ENCODE measurements around the gene FILIP1L. TPM values are rescaled to one million over a fixed set of nuclear protein-coding genes. Genes with fewer than 3 reads are reported as not detected.
A peak's percentile ranks its signal among the peaks of the same experiment; 100 is the strongest.

The FILIP1L gene
- total and polyA plus RNA-seq, 2 of the 4 experiments (the other 2 are of a cell fraction), result 11.5 to 19.9 TPM

- TF ChIP-seq MAZ (IDR thresholded peaks at IDR 0.05; ENCODE audit: borderline replicate concordance, low read depth, low read length) (no peak), MAFK (IDR thresholded peaks at IDR 0.05; ENCODE audit: low read depth, low read length) (no peak)
Measured at GRCh38 chr3:100072326-100073048, 41.8 kb downstream of the FILIP1L start (continued).

DNA sequence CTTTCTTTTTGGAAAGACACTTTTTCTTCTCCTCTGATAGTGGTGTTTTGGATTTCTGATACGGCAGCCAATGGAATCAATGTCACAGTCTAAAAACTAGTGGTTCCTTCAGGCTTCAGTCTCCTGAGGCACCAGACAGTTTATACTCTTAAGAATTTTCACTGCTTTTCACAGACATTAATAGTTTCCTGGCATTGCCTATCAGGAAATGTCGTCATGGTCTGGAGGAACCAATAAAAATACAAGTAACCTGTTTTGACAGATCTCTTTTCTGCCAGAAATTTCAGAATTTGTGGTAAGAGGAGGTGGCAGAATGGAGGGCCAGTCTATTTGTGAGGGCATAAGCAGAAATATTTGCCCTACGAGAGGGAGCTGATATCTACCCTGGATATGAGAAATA is 44.8 kb downstream of the FILIP1L start:
- no peak overlapping the region for H3K4me3 ChIP-seq (ENCODE audit: insufficient read depth, low read depth, low read length)
- no TSS peak for BruUV-seq (replicated peaks)
- H4K8ac ChIP-seq (ENCODE audit: low read depth in 2 of 2, low read length in 2 of 2), result no peak overlapping the region
- POLR2A ChIA-PET (ENCODE audit: unreplicated experiment), result no interaction called here
- no peak overlapping the region for H3K4me2 ChIP-seq (ENCODE audit: low read depth, low read length)
- H3K4me1 ChIP-seq (ENCODE audit: control insufficient read depth, insufficient read depth, low read length), result peaks cover 16% of the 10 kb centered on the region
- no peak overlapping the region; the same call in 1 of the 2 replicates for H4K91ac ChIP-seq (ENCODE audit: insufficient read depth, low read depth, low read length)
- CTCF ChIA-PET, result interaction anchor here (1.2 to 1.9 kb wide), 4 partner anchors 140 to 236 kb away, joined by 3 to 11 read pairs (median 4); no protein-coding TSS in a partner anchor
- H3K27me3 ChIP-seq (ENCODE audit: control insufficient read depth, insufficient read depth, low read length), result no peaks in the 10 kb centered on the region
- no peak overlapping the region for H2AFZ ChIP-seq (replicated peaks; ENCODE audit: low read length, poor library complexity)
- H4K5ac ChIP-seq (ENCODE audit: low read depth, low read length), result no peak overlapping the region
- H2AK5ac ChIP-seq (ENCODE audit: low read depth, low read length), result no peak overlapping the region
- TF ChIP-seq CTCF (conservative IDR thresholded peaks at IDR 0.05; ENCODE audit: low read depth, low read length), result no peak
- TF ChIP-seq, protein P1, sequence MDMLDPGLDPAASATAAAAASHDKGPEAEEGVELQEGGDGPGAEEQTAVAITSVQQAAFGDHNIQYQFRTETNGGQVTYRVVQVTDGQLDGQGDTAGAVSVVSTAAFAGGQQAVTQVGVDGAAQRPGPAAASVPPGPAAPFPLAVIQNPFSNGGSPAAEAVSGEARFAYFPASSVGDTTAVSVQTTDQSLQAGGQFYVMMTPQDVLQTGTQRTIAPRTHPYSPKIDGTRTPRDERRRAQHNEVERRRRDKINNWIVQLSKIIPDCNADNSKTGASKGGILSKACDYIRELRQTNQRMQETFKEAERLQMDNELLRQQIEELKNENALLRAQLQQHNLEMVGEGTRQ (IDR thresholded peaks at IDR 0.05; ENCODE audit: low read depth, low read length), result no peak
- no peak for TF ChIP-seq RAD21 (IDR thresholded peaks at IDR 0.05; ENCODE audit: low read length)
- no peak overlapping the region for H3K27ac ChIP-seq (ENCODE audit: insufficient read depth, low read length)
- peak overlapping the region; percentile 45; the same call in 1 of the 2 replicates for H2BK20ac ChIP-seq (ENCODE audit: low read depth, low read length)
- H3K9me3 ChIP-seq (ENCODE audit: control insufficient read depth, insufficient read depth, low read length), result no peaks in the 10 kb centered on the region
- no peak overlapping the region for H2BK5ac ChIP-seq (ENCODE audit: low read depth, low read length, poor library complexity, severe bottlenecking)
- no peaks in the 10 kb centered on the region for H3K36me3 ChIP-seq (ENCODE audit: control insufficient read depth, insufficient read depth, low read length)
- no peaks in the 10 kb centered on the region for H4K20me1 ChIP-seq (ENCODE audit: insufficient read depth, low read length)
- no peak for DNase-seq
- no peak overlapping the region for H3K9ac ChIP-seq (ENCODE audit: low read depth, low read length)
- H3K79me1 ChIP-seq (ENCODE audit: low read depth in 1 of 2, low read length in 2 of 2), result peaks cover 9 to 31% of the 10 kb centered on the region in 2 experiments; a peak in 3 of 4 replicates
- peaks cover 7% of the 10 kb centered on the region; the same call in 1 of the 2 replicates for H3K9me1 ChIP-seq (ENCODE audit: insufficient read depth, low read length)
- H3K14ac ChIP-seq (replicated peaks; ENCODE audit: low read depth, low read length), result 0 out of 2 replicates have a peak overlapping the region, but pooled peaks have one; percentile 16
- intact Hi-C loops (cut with micrococcal nuclease) (loop anchor here (1.0 to 5.0 kb wide), 2 partner anchors 185 to 197 kb away; no protein-coding TSS in a partner anchor), in situ Hi-C loops (cut with MboI; ENCODE audit: low sequenced_read_pairs) (loop anchor here (10.0 to 25.0 kb wide), 3 partner anchors 107 to 207 kb away; no protein-coding TSS in a partner anchor), dilution Hi-C loops (cut with HindIII; ENCODE audit: low sequenced_read_pairs, unreplicated experiment) (no loop called here)
- no peak overlapping the region for H3K56ac ChIP-seq (ENCODE audit: extremely low read depth, insufficient read depth, low read length)
- H3K18ac ChIP-seq (ENCODE audit: low read depth, low read length), result peak overlapping the region; percentile 22; the same call in 1 of the 2 replicates
- 0 out of 3 replicates have a peak overlapping the region, but pooled peaks have one; percentile 4 for H2BK15ac ChIP-seq (ENCODE audit: low read depth, low read length)
- ATAC-seq (ENCODE audit: low read depth), result no peak
- peak overlapping the region; percentile 75; the same call in 1 of the 2 replicates for H2BK120ac ChIP-seq (ENCODE audit: low read depth, low read length)
- H2AK9ac ChIP-seq (replicated peaks; ENCODE audit: low read depth, low read length, poor library complexity), result no peak overlapping the region
- peak overlapping the region; percentile 27; the same call in 1 of the 2 replicates for H3K4ac ChIP-seq (ENCODE audit: low read depth, low read length)
- WGBS, 2 experiments (ENCODE audit: extremely low coverage in 2 of 2, insufficient read length in 1 of 2), result no CpG with 5 or more reads among the region's 3 CpGs
- no peak overlapping the region; the same call in 1 of the 2 replicates for H3K23ac ChIP-seq (ENCODE audit: low read depth, low read length)

Data from IMR-90 (cell line).